Lung (tissue), 16 donors: ENCODE results near the gene OR52W1. TPM values are rescaled to one million over a fixed set of nuclear protein-coding genes. Genes with fewer than 3 reads are reported as not detected.

Experiments used
- ATAC-seq: fragments of 200-7000 bp; cut with Tn5 transposase; one replicate; pipeline ENCODE4 v1.9.1; 2020; ENCODE audit warnings: moderate number of reproducible peaks; ENCODE audit not compliant: insufficient read depth, low FRiP score
- DNase-seq, 3 donors: peaks; one replicate each; pipeline ENCODE4 v3.0.0-alpha.2; 2013 to 2017
- H3K27ac ChIP-seq, 2 donors: one replicate each; pipeline ENCODE4 v1.5.1; 2013; ENCODE audit warnings: mild to moderate bottlenecking in 2 of 2, moderate library complexity in 2 of 2, control low read depth in 1 of 2, inconsistent platforms in 1 of 2, low read depth in 1 of 2, low read length in 1 of 2
- H3K27me3 ChIP-seq, 3 donors: one replicate each; pipeline ENCODE4 v1.5.1; 2013; ENCODE audit warnings: low read length in 2 of 3; ENCODE audit not compliant: control insufficient read depth in 3 of 3, insufficient read depth in 3 of 3
- H3K36me3 ChIP-seq, 4 donors: one replicate each; pipeline ENCODE4 v1.5.1; 2013; ENCODE audit warnings: low read length in 4 of 4, mild to moderate bottlenecking in 1 of 4, moderate library complexity in 1 of 4; ENCODE audit not compliant: control insufficient read depth in 4 of 4, insufficient read depth in 4 of 4
- H3K4me1 ChIP-seq, 5 donors: one replicate each; pipeline ENCODE4 v1.5.1; 2013; ENCODE audit warnings: low read length in 5 of 5, mild to moderate bottlenecking in 2 of 5, moderate library complexity in 1 of 5; ENCODE audit not compliant: control insufficient read depth in 5 of 5, insufficient read depth in 5 of 5
- H3K4me3 ChIP-seq: one replicate; pipeline ENCODE4 v1.5.1; 2013; ENCODE audit warnings: mild to moderate bottlenecking, control low read depth, moderate library complexity
- H3K9ac ChIP-seq, 2 donors: one replicate each; pipeline ENCODE4 v1.5.1; 2013; ENCODE audit warnings: low read length in 2 of 2, control low read depth in 1 of 2; ENCODE audit not compliant: insufficient read depth in 1 of 2
- H3K9me3 ChIP-seq, 4 donors: one replicate each; pipeline ENCODE4 v1.5.1; 2013; ENCODE audit warnings: low read length in 3 of 4, mild to moderate bottlenecking in 1 of 4, moderate library complexity in 1 of 4; ENCODE audit not compliant: control insufficient read depth in 4 of 4, insufficient read depth in 3 of 4
- CTCF ChIP-seq: IDR thresholded peaks from 2 replicates; pipeline ENCODE4 v1.5.1; 2012; ENCODE audit warnings: mild to moderate bottlenecking; ENCODE audit errors: control extremely low read depth, extremely low read depth
- WGBS, 2 donors: extraction: QIAGEN DNeasy Blood & Tissue Kit; methylation state at CpG; one replicate each; pipeline ENCODE4 v1.1.7; 2013; 5-methylcytosine and 5-hydroxymethylcytosine counted together
- long read RNA-seq, 5 donors: transcript quantifications; one replicate each; lab custom pipeline, GENCODE V29; 2026
- polyA plus RNA-seq, 2 donors: library from polyadenylated mRNA; stranded (reverse); fragments of 200-250 nt; gene quantifications; one replicate each; pipeline ENCODE4 v1.2.1, GENCODE V29; 2013
- total RNA-seq, 2 donors: library from RNA; depleted of rRNA in 1 of 2; stranded (reverse); fragments of >200 nt in 1 of 2; gene quantifications; one replicate each; pipeline ENCODE4 v1.2.1, GENCODE V29; 2014 to 2021
- donor health status: control.
- donor health status: control.
- donor health status: Bipolar disorder and iron deficiency.
- donor health status: healthy.
- donor health status: DM: yes; HTN: yes; CAD: no.

The OR52W1 gene
- total RNA-seq (not detected), polyA plus RNA-seq (not detected)
- long read RNA-seq, donor 1 = 0 reads
- long read RNA-seq, donor 2 = 0 reads
- long read RNA-seq, donor 3 = 0 reads
- long read RNA-seq, donor 4 = 0 reads
- long read RNA-seq, donor 5 = 0 reads

GRCh38 chr11:6199174-6199810, at the start of gene OR52W1:
OR52W1 (plus strand) TSS chr11:6199224; CDS start chr11:6199224, 0 bp downstream.
- no peak for ATAC-seq
- no peak for TF ChIP-seq CTCF
- Histone ChIP-seq H3K4me1 (no peaks in the 10 kb centered on the region), H3K9ac (no peak within 1 kb of the TSS), H3K27ac (no peak within 1 kb of the TSS), H3K4me3 (no peak within 1 kb of the TSS), H3K9me3 (no peaks in the 10 kb centered on the region), H3K27me3 (no peaks in the 10 kb centered on the region), H3K36me3 (no peaks in the 10 kb centered on the region)
- WGBS, 2 donors = 97 to 100% methylated on average over 5 of the region's 5 CpGs
- DNase-seq = no peak

GRCh38 chr11:6151117-6151516, 47.9 kb upstream of the OR52W1 start:
- no peak overlapping the region for H3K4me3 ChIP-seq
- H3K27me3 ChIP-seq = no peaks in the 10 kb centered on the region
- DNase-seq (no peak), ATAC-seq (no peak)
- H3K36me3 ChIP-seq = no peaks in the 10 kb centered on the region
- 16 to 18% methylated on average over 1 of the region's 1 CpG for WGBS, 2 donors
- peaks cover 0 to 3% (median 0%) of the 10 kb centered on the region in 4 donors for H3K9me3 ChIP-seq
- H3K27ac ChIP-seq = no peak overlapping the region
- TF ChIP-seq CTCF = no peak
- H3K9ac ChIP-seq = no peak overlapping the region
- H3K4me1 ChIP-seq = no peaks in the 10 kb centered on the region

- H3K27ac ChIP-seq = no peak overlapping the region
- WGBS, 2 donors = 90 to 96% methylated on average over 2 of the region's 2 CpGs
- ATAC-seq = no peak
- H3K4me3 ChIP-seq = no peak overlapping the region
- no peaks in the 10 kb centered on the region for H3K36me3 ChIP-seq
- H3K4me1 ChIP-seq = no peaks in the 10 kb centered on the region
- no peak overlapping the region for H3K9ac ChIP-seq
- DNase-seq = no peak
- H3K9me3 ChIP-seq = peaks cover 0 to 3% (median 0%) of the 10 kb centered on the region in 4 donors
- H3K27me3 ChIP-seq = no peaks in the 10 kb centered on the region
- no peak for TF ChIP-seq CTCF
These were observed 46.9 kb upstream of the OR52W1 start for GRCh38 chr11:6152126-6152525.
